Posterior cingulate gyrus (tissue), 11 donors: ENCODE results near the gene CYP27C1.
"Not testable (repeated sequence)": the region's sequence is repeated elsewhere in the genome, so short reads cannot be mapped to it uniquely, and the experiment has no call there.

Source experiments
- DNase-seq, 10 donors: peaks; one replicate each; pipeline versions ENCODE4 v3.0.0 to v3.0.0-alpha.2; 2020 to 2021; ENCODE audit warnings: mixed read lengths in 3 of 10
- intact Hi-C: fragments of 100-400 bp; cut with DNase I; formaldehyde crosslinking; loops from one replicate; pipeline ENCODE4 v1.15.1; 2023

The CYP27C1 gene, protein sequence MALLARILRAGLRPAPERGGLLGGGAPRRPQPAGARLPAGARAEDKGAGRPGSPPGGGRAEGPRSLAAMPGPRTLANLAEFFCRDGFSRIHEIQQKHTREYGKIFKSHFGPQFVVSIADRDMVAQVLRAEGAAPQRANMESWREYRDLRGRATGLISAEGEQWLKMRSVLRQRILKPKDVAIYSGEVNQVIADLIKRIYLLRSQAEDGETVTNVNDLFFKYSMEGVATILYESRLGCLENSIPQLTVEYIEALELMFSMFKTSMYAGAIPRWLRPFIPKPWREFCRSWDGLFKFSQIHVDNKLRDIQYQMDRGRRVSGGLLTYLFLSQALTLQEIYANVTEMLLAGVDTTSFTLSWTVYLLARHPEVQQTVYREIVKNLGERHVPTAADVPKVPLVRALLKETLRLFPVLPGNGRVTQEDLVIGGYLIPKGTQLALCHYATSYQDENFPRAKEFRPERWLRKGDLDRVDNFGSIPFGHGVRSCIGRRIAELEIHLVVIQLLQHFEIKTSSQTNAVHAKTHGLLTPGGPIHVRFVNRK

DNA sequence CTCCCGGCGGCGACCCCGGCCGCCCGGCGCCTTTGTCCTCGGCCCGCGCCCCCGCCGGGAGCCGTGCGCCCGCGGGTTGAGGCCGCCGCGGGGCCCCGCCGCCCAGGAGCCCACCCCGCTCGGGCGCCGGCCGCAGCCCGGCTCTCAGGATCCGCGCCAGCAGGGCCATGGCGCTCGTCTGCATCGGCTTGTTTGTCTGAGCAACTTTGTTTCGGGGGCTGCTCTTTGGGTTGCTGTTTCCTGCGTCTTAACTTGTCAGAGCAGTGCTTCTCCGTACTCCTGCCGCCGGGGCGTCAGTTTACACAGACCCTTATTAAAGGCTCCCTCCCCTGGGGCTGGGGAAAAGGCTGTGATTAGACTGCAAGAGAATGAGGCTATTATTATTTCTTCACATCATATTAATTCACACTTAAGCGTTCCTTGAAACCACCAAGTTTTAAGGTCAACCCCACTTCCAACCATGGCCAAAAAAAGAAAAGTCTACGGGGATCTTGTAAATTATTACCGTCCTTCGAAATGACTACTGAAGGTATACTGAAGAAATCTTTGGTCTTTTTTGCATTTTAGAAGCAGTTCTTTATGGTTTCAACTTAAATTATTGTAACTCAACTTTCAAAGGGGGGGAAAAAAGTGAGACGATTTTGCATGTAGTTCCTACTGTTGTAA, at the start of gene CYP27C1:
TSS of gene CYP27C1 (minus strand) at position 198 of the 666 bp plus-strand sequence. CDS start at position 169, 29 bp downstream.
- intact Hi-C loops, result no loop called here
- no peak for DNase-seq

DNA sequence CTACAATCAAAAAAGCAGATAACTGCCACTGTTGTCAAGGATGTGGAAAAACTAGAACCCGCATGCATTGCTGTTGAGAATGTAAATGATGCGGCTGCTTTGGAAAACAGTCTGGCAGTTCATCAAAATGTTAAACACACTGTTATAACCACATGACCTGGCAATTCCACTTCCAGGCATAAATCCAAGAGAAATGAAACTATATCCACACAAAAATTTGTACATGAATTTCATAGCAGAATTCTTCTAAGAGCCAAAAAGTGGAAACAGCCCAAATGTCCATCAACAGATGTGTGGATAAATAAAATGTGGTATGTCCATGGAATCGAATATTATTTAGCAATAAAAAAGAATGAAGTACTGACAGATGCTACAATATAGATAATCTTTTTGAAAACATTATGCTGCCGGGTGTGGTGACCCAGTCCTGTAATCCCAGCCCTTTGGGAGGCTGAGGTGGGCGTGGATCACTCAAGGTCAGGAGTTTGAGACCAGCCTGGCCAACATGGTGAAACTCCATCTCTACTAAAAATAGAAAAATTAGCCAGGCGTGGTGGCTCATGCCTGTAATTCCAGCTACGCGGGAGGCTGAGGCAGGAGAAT, 41.8 kb upstream of the CYP27C1 start:
- intact Hi-C loops, result no loop called here
- DNase-seq, result no peak

DNA sequence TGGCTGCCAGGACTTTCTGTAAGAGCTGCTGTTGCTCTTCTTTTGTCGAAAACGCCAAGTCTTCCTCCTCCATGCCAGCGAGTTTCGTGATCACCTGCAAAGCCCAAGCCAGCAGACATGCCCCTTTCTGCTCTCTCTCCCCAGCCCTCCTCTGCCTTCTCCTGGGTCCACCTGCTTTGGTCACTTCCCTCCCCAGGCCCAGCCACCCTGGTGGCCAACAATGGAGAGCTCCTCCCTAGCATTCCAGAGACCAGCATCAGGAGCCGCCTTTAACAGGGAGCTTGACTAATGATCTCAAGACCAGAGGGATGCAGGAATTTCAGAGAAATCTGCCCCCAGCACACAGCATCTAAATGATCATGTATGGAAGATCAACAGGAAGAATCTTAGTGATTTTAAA, 39.3 kb upstream of the CYP27C1 start:
- intact Hi-C loops, result no loop called here
- no peak for DNase-seq

DNA sequence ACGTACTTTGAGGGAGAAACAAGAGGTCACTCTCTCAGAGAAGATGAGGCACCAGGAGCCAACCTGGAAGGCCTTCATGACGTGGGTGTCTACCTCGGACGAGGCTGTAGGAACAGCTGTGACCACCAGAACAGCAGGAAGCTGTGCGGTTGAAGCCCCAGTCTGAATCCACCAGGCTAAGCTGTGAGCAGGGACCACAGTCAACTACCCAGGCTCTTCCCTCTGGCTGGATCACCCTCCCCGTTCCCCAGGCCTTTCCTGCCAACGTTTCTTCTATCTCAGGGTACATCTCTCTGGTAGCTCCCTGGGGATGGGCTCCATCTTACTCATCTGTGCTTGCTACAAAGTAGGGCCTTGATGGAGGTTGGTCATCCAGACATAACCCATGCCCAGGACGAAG, 36.8 kb upstream of the CYP27C1 start:
- intact Hi-C loops, result no loop called here

DNA sequence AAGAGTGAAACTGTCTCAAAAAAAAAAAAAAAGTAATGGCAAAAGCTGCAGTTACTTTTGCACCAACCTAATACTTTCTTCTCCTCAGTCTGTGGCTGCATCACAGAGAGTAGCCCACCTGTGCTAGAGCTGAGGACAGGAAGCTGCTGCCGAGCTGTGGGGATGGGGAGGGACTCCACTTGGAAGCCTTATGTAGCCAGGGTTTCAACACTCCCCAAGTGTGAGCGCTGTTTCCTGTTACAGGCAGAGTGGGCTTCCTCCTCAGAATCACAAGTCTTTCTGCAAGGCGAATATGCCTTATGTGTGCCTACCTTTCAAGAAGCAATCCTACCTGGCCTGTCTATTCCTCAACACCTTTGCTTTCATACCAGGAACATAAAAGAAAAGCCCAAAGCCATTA, 36.3 kb upstream of the CYP27C1 start:
- peak in 1 of 10 donors; percentile 31 for DNase-seq
- intact Hi-C loops, result no loop called here

More for the DNA sequence above, 36.8 kb upstream of the CYP27C1 start:
- DNase-seq, result no peak

DNA sequence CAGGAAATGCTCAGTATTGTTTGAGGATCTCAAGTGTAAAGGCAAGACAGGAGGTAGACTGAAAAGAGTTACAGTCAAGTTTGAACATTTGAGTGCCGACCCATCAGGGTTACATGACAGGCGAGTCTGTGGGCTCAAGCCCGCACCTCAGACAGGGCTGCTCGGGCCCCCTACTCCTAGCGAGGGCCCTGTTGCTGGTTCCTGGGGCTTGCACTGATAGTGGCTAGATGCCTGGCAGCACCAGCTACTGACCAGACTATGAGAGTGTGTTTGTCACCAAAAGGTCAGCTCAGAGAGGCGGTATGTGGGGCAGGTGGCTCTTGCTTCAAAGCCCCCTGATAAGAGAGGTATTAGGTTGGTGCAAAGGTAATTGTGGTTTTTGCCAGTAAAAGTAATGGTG, 35.6 kb upstream of the CYP27C1 start:
- DNase-seq, result no peak
- intact Hi-C loops, result no loop called here

DNA sequence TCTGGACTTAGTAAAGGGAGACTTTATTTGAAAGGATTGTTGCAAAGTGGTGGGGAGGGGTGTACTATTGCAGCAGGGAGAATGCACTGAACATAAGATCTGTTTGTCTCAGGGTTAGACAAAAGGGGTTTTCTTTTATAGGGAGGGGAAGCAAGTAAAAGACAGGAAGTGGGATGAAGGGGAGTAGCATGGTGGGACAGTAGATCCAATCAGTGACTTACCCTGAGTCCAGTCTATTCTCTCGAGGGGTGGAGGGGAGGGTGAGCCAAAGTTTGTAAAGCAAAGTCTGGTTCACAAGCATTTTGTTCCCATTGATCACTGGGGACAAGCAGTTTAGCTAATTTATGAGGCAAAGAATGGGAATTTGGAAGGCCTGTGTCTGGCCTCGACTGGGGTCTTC, 35.0 kb upstream of the CYP27C1 start:
- no peak for DNase-seq
- intact Hi-C loops, result no loop called here

DNA sequence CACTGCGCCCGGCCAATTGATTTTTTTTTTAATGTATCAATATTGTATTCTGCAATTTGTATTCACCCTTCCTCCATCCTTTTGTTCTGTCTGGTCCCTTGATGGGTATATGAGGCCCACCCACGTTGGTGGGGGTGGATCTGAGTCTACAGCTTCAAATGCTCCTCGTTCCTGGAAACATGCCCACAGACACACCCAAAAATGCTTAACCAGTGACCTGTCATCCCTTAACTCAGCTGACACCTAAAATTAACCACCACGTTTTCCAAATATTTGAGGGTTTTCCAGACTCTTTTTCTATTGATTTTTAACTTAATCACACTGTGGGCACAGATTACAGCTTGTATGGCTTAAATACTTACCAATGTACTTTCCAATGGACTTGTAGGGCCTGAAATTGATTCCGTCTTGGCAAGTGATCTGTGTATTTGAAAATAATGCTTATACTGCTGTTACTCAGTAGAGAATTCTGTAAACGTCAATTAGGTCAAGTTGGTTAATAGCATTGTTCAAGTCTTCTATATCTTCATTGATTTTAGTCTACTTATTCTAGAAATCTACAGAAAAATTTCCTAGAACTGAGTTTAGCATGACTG, 34.4 kb upstream of the CYP27C1 start:
- no peak for DNase-seq
- intact Hi-C loops, result no loop called here

DNA sequence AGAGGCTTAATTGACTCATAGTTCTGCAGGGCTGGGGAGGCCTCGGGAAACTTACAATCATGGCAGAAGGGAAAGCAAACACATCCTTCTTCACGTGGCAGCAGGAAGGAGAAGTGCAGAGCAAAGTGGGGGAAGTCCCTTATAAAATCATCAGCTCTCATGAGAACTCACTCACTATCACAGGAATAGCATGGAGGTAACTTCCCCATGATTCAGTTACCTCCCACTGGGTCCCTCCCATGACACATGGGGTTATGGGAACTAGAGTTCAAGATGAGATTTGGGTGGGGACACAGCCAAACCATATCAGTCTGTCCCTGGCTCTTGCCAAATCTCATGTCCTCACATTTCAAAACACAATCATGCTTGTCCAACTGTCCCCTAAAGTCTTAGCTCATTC, 21.1 kb upstream of the CYP27C1 start:
- DNase-seq, intact Hi-C loops: not testable (repeated sequence)

DNA sequence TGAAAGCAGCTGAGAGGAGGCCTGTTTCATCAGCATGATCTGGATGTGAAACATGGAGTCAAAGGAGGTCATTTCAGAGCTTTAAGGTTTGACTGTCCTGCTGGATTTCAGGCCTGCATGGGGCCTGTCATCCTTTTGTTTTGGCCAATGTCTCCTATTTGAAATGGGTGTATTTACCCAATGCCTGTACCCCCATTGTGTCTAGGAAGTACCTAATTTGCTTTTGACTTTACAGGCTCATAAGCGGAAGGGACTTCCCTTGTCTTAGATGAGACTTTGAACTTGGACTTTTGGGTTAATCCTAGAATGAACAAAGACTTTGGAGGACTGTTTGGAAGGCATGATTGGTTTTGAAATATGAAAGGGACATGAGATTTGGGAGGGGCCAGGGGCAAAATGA, 19.3 kb upstream of the CYP27C1 start:
- DNase-seq, result no peak
- intact Hi-C loops, result no loop called here

DNA sequence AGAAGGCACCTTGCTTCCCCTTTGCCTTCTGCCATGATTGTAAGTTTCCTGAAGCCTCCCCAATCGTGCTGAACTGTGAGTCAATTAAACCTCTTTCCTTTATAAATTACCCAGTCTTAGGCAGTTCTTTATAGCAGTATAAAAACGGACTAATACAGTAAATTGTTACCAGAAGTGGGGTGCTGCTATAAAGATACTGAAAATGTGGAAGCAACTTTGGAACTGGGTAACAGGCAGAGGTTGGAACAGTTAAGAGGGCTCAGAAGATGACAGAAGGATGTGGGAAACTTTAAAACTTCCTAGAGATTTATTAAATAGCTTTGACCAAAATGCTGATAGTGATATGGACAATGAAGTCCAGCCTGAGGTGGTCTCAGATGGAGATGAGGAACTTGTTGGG, 17.7 kb upstream of the CYP27C1 start:
- DNase-seq, intact Hi-C loops: not testable (repeated sequence)

DNA sequence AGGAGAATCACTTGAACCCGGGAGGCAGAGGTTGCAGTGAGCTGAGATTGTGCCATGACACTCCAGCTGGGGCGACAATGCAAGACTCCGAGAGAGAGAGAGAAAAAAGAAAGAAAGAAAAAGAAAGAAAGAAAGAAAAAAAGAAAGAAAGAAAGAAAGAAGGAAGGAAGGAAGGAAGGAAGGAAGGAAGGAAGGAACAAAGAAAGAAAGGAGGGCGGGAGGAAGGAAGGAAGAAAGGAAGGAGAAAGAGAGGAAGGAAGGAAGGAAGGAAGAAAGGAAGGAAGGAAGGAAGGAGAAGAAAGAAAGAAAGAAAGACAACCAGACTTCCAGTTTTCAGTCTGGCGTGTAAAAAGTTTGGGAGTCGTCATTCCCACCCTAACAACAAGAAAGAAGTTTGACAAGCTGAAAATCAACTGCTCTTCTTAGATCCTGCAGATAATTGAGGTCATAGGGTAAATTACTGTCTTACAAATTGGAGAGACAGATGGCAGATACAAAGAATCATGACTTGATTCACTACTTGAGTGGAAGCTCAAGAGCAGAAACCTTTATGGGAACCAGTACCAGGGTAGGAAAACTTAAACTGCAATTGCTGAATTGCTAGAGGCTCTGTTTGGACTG, 15.1 kb upstream of the CYP27C1 start:
- no peak for DNase-seq
- intact Hi-C loops, result no loop called here

DNA sequence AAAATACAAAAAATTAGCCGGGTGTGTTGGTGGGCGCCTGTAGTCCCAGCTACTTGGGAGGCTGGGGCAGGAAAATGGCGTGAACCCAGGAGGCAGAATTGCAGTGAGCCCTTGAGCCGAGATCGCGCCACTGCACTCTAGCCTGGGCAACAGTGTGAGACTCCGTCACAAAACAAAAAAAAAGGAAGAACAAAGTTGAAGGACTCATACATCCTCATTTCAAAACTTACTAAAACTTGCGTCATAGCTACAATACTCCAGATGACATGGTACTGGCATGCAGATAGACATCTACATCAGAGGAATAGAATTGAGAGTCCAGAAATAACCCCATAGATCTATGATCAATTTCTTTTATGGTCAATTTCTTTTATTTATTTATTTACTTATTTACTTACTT, 13.6 kb upstream of the CYP27C1 start:
- intact Hi-C loops, result no loop called here
- DNase-seq, result no peak

DNA sequence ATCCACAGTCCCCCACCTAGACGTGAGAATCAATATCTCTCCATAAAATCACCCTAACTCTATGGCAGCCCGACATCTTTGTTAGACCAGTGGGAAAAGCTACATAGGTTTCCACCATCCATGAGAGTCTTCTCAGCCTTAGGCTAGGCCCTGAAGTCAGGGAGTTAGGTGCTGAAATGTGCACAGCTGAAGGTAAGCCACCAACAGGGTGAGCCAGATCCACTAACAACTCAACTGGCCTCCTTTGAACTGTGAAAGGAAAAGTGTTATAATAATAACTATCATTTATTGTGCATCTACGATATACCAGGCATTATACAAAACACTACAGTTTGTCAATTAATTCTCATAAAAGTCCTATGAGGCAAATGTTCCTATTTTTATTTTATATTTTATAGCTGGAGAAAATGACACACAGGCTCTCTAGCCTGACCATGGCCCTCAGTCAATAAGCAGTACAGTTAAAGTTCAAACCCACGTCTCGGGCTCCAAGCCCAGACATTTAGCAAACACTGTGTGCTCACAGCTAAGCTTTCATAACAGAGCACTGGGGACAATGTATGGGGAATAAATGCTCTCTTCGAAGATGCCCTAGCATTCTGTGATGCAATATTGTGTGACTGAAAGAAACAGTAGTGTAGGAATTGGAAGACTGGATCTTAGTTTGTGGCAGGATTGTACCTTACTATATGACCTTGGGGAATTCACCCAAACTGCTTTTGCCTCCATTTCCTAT, 11.2 kb upstream of the CYP27C1 start:
- intact Hi-C loops, result no loop called here

DNA sequence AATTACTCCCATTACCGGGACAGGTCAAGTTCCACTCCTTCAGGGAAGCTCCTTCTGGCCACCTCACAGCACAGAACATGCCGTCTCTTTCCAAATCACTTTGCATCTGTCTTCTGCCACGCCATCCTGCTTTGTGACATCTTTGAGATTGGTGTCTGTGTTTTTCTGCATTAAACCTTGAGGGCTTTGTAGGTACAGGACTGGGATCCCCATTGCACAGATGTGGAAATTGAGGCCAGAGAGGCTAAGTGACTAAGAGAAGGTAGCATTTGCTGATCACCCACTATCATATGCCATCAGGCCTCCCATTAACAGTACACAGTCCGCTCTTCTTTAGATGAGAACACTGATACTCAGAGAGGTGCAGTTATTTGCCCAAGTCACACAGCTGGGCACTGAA, 9.5 kb upstream of the CYP27C1 start:
- DNase-seq, result no peak
- intact Hi-C loops, result no loop called here

More for the DNA sequence above, 11.2 kb upstream of the CYP27C1 start:
- no peak for DNase-seq

DNA sequence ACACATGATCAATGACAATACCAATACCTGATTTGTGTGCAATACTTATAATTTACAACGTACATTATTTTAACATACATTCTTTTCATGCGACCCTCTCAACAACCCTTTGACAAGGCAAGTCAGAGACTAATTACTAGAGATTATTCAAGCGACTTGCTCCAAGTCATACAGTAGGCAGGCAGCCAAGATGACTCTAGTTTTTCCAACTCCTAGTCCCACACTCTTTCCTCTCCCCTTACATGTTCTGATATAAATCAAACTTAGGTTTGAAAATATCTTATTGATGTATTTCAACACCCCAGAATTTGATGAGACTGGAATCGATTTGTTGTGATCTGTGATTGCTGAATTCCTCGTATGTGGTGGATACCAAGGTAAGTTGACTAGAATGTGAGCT, 8.0 kb upstream of the CYP27C1 start:
- intact Hi-C loops, result no loop called here
- DNase-seq, result no peak

DNA sequence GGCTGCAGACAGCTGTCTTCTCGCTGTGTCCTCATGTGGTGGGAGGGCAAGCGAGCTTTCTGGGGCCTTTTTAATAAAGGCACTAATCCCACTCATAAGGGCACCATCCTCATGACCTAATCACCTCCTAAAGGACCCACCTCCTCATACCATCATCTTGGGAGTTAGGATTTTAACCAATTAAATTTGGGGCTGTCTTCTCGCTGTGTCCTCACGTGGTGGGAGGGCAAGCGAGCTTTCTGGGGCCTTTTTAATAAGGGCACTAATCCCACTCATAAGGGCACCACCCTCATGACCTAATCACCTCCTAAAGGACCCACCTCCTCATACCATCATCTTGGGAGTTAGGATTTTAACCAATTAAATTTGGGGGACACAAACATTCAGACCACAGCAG, 7.2 kb upstream of the CYP27C1 start:
- DNase-seq, intact Hi-C loops: not testable (repeated sequence)

DNA sequence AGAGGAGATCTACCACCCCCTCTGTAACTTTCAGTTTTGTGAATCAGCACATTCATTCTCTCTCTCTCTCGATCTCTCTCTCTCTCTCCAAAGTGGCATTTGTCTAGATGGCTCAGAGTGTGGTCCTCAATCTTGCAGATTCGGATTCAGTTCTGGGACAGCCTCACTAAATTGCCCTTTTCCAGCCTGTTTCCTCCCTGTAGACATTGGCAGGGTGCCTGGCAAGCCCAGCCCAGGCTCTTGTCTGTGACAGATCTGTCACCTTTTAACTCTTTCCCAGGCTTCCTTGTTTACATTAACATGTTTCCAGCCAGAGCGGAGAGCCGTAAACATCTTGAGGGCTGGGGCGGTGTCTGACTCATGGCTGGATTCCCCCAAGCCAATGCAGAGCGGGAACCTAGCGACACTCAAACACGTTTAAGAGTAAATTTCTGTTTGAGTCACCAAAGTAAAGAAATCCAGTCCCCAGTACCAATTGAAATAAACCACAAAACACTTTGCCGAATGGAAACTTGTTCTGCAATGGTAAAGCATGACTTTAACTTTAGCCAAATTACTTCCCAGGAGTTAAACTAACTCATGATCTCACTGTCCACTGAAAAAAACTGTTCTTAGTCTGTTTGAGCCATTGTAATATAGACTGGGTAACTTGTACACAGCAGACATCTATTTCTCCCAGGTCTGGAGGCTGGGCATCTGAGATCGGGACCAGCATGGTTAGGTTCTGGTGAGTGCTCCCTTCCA, 6.6 kb upstream of the CYP27C1 start:
- intact Hi-C loops, result no loop called here
- DNase-seq, result no peak

DNA sequence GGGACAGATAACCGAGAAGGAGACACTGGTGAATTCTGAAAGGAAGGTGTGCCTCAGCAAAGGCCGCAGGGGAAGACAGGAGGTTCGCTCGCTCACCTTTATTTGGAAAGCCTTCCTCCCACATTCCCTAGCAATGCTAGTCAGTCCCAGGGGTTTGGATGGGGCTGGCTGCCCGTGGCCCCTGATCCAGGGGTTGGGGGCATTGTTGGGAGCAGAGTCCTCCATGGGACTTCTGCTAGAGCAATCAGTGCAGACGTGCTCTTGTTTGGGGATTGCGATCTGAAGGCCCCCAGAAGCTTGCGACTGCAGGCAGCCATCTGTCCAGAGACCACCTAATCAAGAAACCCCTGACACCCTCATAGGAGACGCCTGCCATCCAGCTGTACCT, 6.0 kb upstream of the CYP27C1 start:
- intact Hi-C loops, result no loop called here
- no peak for DNase-seq
